Measurements from ENCODE around the gene ZFP42. TPM values are rescaled to one million over a fixed set of nuclear protein-coding genes. Genes with fewer than 3 reads are reported as not detected.

The ZFP42 gene
- total RNA-seq, 2 donors from 2014 or later = not detected

DNA sequence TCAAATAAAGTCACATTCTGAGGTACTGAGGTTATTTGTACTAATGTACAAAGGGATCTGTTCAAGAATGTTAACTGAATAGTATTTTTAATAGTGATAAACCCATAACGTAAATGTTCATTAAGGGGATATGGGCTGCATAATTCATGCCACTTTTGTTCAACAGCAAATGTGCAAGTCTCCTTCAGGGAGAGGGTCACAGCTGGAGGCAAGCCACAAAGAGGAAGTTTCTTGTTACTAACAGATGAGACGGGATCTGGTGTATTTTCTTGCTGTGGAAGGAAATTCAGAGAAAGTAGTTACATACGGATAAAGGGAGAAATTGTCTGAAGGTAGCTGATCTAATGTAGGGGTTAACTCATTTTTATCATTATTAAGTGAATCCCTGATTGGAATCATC, 10.0 kb downstream of the ZFP42 start:
- no peaks in the 10 kb centered on the region for H3K27me3 Mint-ChIP-seq
- ATAC-seq (no peak), DNase-seq (ENCODE audit: low spot score) (no peak)
- H3K36me3 Mint-ChIP-seq = peaks cover 7% of the 10 kb centered on the region
- H3K4me1 Mint-ChIP-seq (ENCODE audit: low read depth in 2 of 2) = no peaks in the 10 kb centered on the region
- H3K27ac Mint-ChIP-seq = no peak overlapping the region
- no peak overlapping the region for H3K4me3 Mint-ChIP-seq
- peaks cover 5% of the 10 kb centered on the region for H3K9me3 Mint-ChIP-seq

GRCh38 chr4:188006285-188006848, 10.8 kb downstream of the ZFP42 start:
- H3K9me3 Mint-ChIP-seq = peaks cover 9% of the 10 kb centered on the region
- H3K36me3 Mint-ChIP-seq = peaks cover 7% of the 10 kb centered on the region
- ATAC-seq (no peak), DNase-seq (ENCODE audit: low spot score) (no peak)
- H3K4me3 Mint-ChIP-seq = no peak overlapping the region
- no peaks in the 10 kb centered on the region for H3K27me3 Mint-ChIP-seq
- H3K4me1 Mint-ChIP-seq (ENCODE audit: low read depth in 2 of 2) = no peaks in the 10 kb centered on the region
- H3K27ac Mint-ChIP-seq = no peak overlapping the region

DNA sequence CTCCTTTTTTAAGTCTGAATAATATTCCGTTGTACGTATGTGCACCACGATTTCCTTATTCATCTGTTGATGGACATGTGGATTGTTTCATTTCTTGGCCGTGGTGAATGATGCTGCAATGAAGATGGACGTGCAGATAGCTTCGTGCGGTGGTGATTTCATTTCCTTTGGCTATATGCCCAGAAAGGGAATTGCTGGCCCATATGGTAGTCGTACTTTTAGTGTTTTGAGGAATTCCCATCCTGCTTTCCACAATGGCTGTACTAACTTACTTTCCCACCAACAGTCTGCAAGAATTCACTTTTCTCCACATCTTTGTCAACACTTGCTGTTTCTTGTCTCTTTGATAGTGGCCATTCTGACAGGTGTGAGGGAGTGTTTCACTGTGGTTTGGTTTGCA, 12.8 kb downstream of the ZFP42 start:
- no peaks in the 10 kb centered on the region for H3K27me3 Mint-ChIP-seq
- H3K27ac Mint-ChIP-seq = no peak overlapping the region
- DNase-seq (ENCODE audit: low spot score) (no peak), ATAC-seq (no peak)
- H3K4me3 Mint-ChIP-seq = no peak overlapping the region
- H3K36me3 Mint-ChIP-seq = peaks cover 7% of the 10 kb centered on the region
- H3K4me1 Mint-ChIP-seq (ENCODE audit: low read depth in 2 of 2) = no peaks in the 10 kb centered on the region
- H3K9me3 Mint-ChIP-seq = peaks cover 9% of the 10 kb centered on the region

DNA sequence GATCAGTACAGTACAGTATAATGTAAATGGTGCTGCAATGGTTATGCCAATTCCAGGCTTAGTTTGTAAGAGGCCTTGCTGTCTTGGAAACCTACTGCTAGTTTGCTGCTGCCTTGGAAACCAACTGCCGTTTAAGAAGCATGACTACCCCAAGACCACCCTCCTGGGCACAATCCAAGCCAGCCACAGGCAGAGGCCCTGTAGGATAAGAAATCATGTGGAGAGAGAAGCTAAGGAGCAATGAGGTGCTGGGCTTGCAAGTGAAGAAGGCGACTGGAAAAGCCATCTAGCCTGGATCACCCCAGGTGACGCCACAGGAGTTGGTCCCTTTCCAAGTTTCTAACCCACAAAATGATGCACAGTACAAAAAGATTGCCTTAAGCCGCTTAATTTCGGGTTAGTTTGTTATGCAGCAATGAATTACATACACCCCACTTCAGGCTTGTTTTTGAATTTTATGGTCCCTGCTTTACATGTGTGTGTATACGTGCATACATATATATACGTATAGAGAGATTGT, 16.9 kb downstream of the ZFP42 start:
- Mint-ChIP-seq H3K9me3 (peaks cover 19% of the 10 kb centered on the region), H3K4me3 (no peak overlapping the region), H3K36me3 (peaks cover 7% of the 10 kb centered on the region), H3K27me3 (no peaks in the 10 kb centered on the region), H3K27ac (no peak overlapping the region), H3K4me1 (ENCODE audit: low read depth in 2 of 2) (no peaks in the 10 kb centered on the region)
- ATAC-seq (no peak), DNase-seq (ENCODE audit: low spot score) (no peak)

DNA sequence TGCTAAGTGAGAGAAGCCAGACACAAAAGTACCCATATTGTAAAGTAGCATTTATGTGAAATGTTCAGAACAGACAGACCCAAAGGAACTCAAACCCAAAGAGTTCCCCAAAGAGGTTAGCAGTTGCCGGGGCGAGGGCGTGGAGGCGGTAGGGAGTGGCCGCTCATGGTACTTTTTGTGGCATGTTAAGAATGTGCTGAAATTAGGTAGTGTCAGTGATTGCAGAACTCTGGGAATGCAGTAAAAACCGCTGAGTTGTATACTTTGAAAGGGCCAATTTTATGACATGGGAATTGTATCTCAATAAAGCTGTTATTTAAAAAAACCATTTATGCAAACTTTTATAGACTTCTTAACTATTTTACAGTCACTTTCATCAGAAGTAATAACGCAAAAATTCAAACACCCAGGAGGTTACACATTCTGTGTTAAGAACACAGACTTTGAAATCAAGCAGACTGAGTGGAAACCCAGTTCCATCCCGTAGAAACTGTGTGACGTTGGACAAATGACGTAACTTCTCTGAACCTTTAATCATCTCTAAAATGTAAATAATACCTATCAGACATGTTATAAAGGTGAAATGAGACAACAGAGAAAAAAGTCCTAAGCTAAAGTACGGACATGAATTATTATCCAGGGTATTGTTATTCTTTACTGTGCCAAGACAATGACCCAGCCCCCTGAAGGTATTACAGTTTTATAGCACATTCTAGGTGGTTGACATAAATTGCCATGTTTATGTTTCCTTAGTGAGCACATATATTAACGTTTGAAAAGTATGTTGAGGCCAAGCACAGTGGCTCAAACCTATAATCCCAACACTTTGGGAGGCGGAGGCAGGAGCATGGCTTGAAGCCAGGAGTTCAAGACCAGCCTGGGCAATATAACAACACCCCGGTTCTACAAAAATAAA, 19.7 kb downstream of the ZFP42 start:
- no peaks in the 10 kb centered on the region for H3K36me3 Mint-ChIP-seq
- H3K4me3 Mint-ChIP-seq = no peak overlapping the region
- no peak for ATAC-seq
- H3K27me3 Mint-ChIP-seq = no peaks in the 10 kb centered on the region
- no peaks in the 10 kb centered on the region for H3K4me1 Mint-ChIP-seq (ENCODE audit: low read depth in 2 of 2)
- H3K27ac Mint-ChIP-seq = no peak overlapping the region
- no peak for DNase-seq (ENCODE audit: low spot score)
- H3K9me3 Mint-ChIP-seq = peaks cover 17% of the 10 kb centered on the region

- DNase-seq (ENCODE audit: low spot score) = no peak
- H3K4me3 Mint-ChIP-seq = no peak overlapping the region
- H3K9me3 Mint-ChIP-seq = peaks cover 12% of the 10 kb centered on the region
- no peaks in the 10 kb centered on the region for H3K4me1 Mint-ChIP-seq (ENCODE audit: low read depth in 2 of 2)
- ATAC-seq = no peak
- no peak overlapping the region for H3K27ac Mint-ChIP-seq
- H3K27me3 Mint-ChIP-seq = no peaks in the 10 kb centered on the region
- H3K36me3 Mint-ChIP-seq = no peaks in the 10 kb centered on the region
Observed at GRCh38 chr4:188016754-188017153, 21.2 kb downstream of the ZFP42 start.

DNA sequence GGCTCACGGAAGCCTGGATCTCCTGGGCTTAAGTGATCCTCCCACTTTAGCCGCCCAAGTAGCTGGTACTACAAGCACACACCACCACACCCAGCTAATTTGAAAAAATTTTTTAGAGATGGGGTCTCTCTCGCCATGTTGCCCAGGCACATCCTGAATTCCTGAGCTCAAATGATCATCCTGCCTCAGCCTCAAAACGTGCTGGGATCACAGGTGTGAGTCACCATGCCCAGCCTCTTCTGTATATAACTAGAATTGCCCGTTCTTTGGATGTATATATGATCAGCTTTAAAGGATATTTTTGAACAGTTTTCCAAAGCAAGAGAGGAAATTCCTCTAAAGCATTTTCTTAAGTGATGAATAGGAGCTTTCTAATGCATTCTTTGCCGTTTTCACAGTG, 22.7 kb downstream of the ZFP42 start:
- no peak overlapping the region for H3K27ac Mint-ChIP-seq
- H3K27me3 Mint-ChIP-seq = no peaks in the 10 kb centered on the region
- peaks cover 6% of the 10 kb centered on the region for H3K36me3 Mint-ChIP-seq
- H3K4me1 Mint-ChIP-seq (ENCODE audit: low read depth in 2 of 2) = no peaks in the 10 kb centered on the region
- peaks cover 12% of the 10 kb centered on the region for H3K9me3 Mint-ChIP-seq
- H3K4me3 Mint-ChIP-seq = no peak overlapping the region
- ATAC-seq = no peak
- no peak for DNase-seq (ENCODE audit: low spot score)

DNA sequence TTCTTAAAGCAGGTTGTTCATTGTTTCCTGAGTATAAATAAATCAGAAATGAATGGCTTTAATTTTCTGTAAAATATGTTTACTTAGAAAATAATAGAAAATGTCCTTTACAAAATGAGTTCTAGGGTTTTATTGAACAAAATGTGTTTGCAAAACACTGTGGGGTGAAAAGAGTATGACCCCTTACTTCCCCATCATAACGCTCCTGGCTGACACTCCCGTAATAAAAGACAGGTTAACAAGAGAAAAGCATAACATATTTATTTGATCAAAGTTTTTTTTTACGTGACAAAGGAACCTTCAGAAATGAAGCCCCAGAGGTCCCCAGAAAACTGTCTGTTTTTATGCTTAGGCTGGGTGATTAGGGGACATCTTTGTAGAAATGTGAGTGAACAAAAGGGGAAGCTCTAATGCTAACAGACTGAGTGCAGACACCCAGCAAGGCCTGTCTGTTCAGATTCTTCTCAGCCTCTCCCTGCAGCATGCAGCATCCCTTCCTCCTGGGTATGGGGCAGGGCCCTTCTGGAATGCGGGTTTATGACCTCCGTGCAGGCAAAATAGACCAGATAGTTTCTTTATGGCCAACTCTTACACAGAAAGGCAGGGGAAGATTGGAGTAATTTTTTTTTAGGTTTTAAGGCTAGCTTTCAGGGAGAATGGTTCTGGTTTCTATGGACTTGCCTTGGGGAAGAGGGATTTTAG, 26.1 kb downstream of the ZFP42 start:
- Mint-ChIP-seq H3K27me3 (no peaks in the 10 kb centered on the region), H3K4me1 (ENCODE audit: low read depth in 2 of 2) (no peaks in the 10 kb centered on the region), H3K9me3 (peaks cover 8% of the 10 kb centered on the region), H3K36me3 (peaks cover 6% of the 10 kb centered on the region), H3K4me3 (no peak overlapping the region), H3K27ac (no peak overlapping the region)
- ATAC-seq = no peak
- DNase-seq (ENCODE audit: low spot score) = no peak

- H3K4me1 Mint-ChIP-seq (ENCODE audit: low read depth in 2 of 2) = no peaks in the 10 kb centered on the region
- no peak overlapping the region for H3K4me3 Mint-ChIP-seq
- no peaks in the 10 kb centered on the region for H3K27me3 Mint-ChIP-seq
- H3K36me3 Mint-ChIP-seq = peaks cover 6% of the 10 kb centered on the region
- DNase-seq (ENCODE audit: low spot score) (no peak), ATAC-seq (no peak)
- no peak overlapping the region for H3K27ac Mint-ChIP-seq
- peaks cover 8% of the 10 kb centered on the region for H3K9me3 Mint-ChIP-seq
Observed at GRCh38 chr4:188023682-188024081, 28.1 kb downstream of the ZFP42 start.

DNA sequence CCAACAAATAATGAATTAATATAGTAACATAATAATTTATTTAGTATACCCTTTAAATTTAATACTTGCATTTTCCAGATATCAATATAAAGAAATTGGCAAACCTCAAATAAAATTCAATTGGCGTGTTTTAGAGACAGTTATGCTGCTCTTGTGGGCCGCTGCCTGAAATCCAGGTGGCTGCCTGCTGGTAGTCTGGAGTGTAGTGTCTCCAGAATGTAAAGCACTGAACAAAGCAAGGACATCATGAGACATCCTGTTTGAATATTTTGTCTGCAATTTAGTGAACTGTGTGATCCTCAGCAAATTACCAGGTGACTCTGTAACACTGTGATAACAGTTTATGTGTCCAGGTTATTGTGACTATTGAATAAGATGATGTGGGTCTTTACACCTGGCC, 29.9 kb downstream of the ZFP42 start:
- no peaks in the 10 kb centered on the region for H3K27me3 Mint-ChIP-seq
- peaks cover 14% of the 10 kb centered on the region for H3K9me3 Mint-ChIP-seq
- H3K4me3 Mint-ChIP-seq = no peak overlapping the region
- no peak for ATAC-seq
- H3K27ac Mint-ChIP-seq = no peak overlapping the region
- no peak for DNase-seq (ENCODE audit: low spot score)
- H3K36me3 Mint-ChIP-seq = peaks cover 13% of the 10 kb centered on the region
- H3K4me1 Mint-ChIP-seq (ENCODE audit: low read depth in 2 of 2) = no peaks in the 10 kb centered on the region

DNA sequence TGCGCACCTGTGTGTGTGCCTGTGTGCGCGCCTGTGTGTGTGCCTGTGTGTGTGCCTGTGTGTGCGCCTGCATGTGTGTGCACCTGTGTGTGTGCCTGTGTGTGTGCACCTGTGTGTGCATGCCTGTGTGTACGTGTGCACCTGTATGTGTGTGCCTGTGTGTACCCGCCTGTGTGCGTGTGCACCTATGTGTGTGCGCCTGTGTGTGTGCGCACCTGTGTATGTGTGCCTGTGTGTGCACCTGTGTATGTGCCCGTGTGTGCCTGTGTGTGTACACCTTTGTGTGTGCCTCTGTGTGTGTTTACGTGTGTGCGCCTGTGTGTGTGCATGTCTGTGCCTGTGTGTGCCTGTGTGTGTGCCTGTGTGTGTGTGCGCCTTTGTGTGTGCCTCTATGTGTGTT, 33.5 kb downstream of the ZFP42 start:
- H3K36me3 Mint-ChIP-seq = peaks cover 13% of the 10 kb centered on the region
- H3K4me1 Mint-ChIP-seq (ENCODE audit: low read depth in 2 of 2) = no peaks in the 10 kb centered on the region
- no peaks in the 10 kb centered on the region for H3K27me3 Mint-ChIP-seq
- no peak for DNase-seq (ENCODE audit: low spot score)
- peak; percentile 20 to 36 for ATAC-seq
- H3K9me3 Mint-ChIP-seq = peaks cover 19% of the 10 kb centered on the region
- no peak overlapping the region for H3K4me3 Mint-ChIP-seq
- no peak overlapping the region for H3K27ac Mint-ChIP-seq

- H3K4me3 Mint-ChIP-seq = no peak overlapping the region
- no peaks in the 10 kb centered on the region for H3K4me1 Mint-ChIP-seq (ENCODE audit: low read depth in 2 of 2)
- H3K9me3 Mint-ChIP-seq = peaks cover 19% of the 10 kb centered on the region
- no peak overlapping the region for H3K27ac Mint-ChIP-seq
- peaks cover 13% of the 10 kb centered on the region for H3K36me3 Mint-ChIP-seq
- H3K27me3 Mint-ChIP-seq = no peaks in the 10 kb centered on the region
- no peak for ATAC-seq
- DNase-seq (ENCODE audit: low spot score) = no peak
Observed at GRCh38 chr4:188030401-188030800, 34.8 kb downstream of the ZFP42 start.

DNA sequence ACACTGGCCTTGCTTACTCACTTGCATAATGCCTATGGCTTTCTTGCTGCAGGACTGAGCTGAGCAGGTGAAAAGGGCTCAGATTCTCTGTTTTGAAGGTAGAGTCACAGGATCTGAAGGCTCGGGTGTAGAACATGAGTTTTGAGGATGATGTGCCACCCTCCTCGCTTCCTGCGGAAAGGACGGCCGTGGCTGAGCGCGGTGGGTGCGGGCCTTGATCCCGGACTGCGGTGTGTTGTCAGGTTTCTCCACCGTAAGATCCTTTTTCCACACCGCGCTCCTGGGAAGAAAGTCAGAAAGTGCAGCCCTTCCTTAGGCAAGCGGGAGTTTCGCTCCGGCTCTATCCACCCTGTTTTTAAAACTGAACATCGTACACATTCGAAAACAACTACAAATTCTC, 36.2 kb downstream of the ZFP42 start:
- Mint-ChIP-seq H3K4me1 (ENCODE audit: low read depth in 2 of 2) (no peaks in the 10 kb centered on the region), H3K4me3 (no peak overlapping the region), H3K27ac (no peak overlapping the region), H3K36me3 (peaks cover 13% of the 10 kb centered on the region), H3K9me3 (peaks cover 17% of the 10 kb centered on the region), H3K27me3 (no peaks in the 10 kb centered on the region)
- ATAC-seq (no peak), DNase-seq (ENCODE audit: low spot score) (no peak)

- Mint-ChIP-seq H3K27me3 (no peaks in the 10 kb centered on the region), H3K9me3 (peaks cover 17% of the 10 kb centered on the region), H3K4me3 (no peak overlapping the region), H3K27ac (no peak overlapping the region), H3K4me1 (ENCODE audit: low read depth in 2 of 2) (no peaks in the 10 kb centered on the region), H3K36me3 (peaks cover 13% of the 10 kb centered on the region)
- ATAC-seq = no peak
- DNase-seq (ENCODE audit: low spot score) = no peak
Observed at GRCh38 chr4:188032170-188032569, 36.6 kb downstream of the ZFP42 start.

Data from natural killer cell treated with Interleukin-12 subunit alpha and Interleukin-12 subunit beta and Interleukin-15 and Interleukin-18, amount 100 ng/mL, for 72 hours (primary cell).